ENCODE results near the gene CFAP410.

Gene CFAP410

DNA sequence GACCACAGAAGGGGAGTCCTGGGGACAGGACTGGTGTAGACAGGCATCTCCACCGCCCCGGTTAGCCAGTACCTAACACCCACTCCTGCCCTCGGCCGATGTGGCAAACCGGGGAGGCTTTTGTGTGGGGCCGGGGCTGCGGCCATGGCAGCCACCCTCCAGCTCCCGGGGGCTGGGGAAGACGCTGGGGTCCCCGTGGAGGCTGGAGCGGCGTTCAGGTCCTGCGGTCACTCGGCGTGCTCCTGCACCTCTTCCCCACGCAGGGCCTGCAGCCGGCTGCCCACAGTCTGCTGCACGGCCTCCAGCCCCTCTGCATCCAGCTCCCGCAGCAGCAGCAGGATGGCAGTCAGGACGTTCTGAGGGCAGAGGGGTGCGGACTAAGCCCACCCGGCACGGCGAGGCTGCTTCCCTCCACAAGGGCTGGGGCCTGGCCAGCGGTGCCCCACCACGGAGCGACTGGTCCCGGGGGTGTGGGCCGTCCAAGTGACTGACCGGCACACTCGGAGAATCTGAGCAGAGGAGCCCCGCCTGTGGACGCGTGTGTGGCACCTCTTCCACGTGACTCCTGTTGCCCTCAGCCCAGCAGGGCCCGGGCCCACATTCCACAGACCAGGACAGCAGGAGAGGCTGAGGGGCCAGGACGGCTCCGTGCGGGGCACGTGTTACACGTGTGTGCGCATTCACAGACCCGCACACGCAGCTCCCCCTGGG, 9.1 kb downstream of the CFAP410 start:
- DNase-seq = no peak

DNA sequence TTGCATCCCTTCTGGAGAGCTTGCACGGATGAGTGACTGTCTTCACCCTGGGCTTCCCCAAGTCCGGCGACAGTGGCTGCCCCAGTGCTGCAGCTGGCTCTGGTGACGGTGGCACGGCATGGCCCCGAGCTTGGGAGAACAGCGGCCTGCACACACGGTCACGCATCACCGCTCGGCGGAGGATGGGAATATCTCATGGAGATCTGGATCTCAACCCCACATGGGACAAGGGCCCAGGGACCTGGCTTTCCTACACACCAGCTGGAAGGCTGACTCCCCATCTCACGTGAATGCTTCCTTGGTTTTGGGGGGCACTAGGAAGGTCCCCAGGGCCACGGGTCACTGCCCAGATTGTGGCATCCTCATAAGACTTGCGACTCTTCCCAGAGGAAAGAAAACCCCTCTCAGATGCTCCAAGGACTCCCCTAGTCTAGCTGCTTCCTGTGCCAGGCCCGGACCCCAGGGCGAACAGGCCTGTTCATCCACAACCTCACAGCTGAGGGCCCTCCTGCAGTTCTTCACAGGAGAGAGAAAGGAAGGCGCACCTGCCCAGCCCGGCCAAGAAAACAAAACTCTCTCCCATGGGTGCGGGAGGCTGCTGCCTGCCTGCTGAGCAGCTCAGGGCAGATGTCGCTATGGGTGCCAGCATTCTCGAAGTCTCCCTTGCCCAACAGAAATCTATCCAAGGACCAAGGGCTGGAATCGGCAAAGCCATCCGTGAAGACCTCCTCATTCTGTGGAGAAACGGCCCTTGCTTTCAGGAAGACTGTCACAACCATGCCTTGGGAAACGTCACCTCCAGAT, 9.9 kb downstream of the CFAP410 start:
- DNase-seq = peak in 2 of 3 experiments; percentile 29 to 84

DNA sequence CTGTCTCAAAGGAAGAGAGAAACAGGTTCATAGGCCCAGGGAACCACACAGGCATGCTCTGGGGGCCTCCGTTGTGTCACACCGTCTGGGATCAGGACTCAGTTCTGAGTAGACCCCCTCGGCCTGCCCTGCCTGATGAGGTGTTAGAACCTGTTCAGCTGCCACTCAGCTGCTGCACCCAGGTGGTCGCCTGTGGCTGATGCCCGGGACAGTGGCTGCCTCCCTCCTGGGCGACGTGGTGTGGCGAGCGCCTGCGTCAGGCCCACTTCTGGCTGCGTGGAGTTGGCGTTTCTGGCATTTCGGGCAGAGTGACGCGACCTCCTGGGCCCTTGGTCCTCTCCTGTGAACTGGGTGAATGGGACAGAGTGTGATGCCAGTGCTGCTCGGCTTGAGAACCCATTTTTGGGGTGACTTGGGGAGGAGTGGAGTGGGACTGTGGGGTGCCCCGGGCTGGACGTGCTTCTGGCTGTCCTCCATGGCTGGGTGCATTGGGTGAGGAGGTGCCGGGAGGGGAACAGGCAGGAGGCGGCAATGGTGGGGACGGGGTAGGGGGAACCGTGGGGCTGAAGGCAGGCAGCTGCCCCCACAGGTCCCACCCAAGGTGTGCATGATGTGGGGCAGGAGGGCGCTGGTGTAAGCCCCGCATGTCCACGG, 10.8 kb downstream of the CFAP410 start:
- DNase-seq = no peak

DNA sequence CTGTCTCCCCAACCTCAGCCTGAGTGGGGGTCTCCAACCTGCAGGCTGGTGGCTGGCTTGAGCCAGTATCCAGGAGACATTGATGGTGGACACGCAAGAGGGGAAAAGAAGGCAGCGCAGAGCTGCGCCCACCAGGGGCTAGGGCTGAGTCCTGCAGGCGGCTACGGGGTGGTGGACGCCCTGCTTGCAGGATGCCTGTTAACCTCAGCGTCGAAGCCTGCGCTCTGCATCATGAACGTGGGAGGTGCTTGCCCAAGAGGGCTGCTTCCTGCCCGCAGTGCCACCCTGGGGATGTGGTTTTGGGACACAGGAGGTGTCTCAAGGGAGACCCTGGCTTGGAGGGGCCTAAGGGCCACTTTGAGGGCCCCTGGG, 11.6 kb downstream of the CFAP410 start:
- DNase-seq = no peak

DNA sequence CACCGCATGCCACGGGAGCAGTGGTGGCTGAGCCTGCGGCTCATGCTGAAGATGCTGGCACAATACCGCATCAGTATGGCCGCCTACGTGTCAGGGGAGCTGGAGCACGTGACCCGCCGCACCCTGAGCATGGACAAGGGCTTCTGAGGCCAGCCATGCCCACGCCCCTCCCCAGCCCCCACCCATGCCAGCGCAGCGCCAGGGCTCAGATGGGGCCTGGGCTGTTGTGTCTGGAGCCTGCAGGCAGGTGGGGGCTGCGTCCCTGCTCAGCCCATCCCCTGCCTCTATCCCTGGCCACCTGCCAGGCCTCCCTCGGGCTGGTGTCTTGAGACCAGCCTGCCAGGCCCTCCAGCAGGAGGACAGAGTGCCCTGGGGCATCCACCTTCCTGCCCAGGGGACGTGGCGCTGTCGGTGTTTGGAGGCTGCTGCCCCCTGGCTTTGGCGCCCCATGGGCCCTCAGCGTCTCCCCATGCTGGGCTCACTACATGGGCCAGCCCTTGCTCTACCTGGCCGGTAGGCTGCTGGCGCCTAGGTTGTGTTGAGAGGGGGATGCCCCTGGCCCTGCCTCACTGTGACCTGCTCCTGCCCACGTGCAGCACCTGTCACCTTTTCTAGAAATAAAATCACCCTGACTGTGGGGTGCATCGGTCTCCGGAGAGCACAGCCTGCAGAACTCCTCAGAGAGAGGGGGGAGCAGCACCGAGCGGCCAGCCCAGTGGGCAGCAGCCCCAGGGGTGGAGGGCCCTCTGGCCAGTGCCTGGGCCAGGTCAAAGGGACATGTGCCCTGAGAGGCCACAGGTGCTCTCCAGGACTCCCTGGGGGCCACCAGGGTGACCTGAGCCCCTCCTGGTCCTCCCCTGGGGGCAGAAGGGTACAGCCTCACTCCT, 12.2 kb downstream of the CFAP410 start:
- peak in 2 of 3 experiments; percentile 54 to 57 for DNase-seq

DNA sequence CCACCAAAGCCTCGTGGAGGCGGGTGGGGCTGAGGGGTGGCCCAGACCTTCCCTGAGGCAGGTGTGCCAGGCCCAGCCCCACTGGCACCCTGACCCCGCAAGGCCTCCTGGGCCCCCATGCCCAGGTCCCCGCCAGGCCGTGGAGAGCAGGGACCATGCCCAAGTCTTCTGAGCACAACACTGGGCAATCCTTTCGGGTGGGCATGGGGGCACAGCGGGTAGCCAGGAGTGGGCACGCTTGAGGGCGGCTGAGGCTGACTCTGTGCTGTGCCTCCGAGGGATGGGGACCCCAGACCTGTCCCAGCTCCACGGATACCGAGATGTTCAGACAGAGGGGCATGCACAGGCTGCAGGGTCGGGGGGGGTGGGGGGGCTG, 12.9 kb downstream of the CFAP410 start:
- DNase-seq = no peak

DNA sequence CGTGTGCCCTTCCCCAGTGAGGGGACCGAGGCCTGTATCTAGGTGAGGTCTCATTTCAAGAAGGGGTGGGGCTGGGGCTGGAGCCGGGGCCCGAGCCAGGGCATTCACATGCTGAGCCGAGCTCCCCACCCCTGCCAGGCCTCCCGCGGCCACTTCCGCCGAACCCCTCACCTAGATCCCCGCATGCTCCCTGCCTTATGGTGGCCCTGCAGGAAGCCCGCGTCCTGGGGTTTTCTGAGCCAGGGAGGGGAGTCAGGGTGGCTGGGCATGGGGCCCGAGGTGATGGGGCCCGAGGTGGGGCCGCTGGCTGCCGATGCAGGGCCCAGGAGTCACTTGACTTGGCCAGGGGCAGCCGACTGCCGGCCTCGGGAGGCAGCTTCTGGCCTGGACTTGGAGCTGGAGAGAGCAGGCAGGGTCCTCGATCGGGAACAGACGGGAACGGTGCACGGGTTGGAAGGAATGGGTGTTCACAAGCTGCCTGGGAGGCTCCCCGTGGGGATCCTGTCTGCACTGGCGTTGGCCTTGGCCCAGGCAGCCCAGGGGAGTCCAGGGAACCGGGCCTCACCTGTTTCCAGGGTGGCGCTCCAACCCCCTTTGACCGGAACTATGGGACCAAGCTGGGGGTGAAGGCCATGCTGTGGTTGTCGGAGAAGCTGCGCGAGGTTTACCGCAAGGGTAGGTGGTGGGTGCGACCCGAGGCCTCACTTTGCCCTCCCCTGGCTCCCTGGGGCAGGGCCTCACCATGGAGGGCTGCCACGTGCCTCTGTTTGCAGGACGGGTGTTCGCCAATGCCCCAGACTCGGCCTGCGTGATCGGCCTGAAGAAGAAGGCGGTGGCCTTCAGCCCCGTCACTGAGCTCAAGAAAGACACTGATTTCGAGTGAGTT, 13.6 kb downstream of the CFAP410 start:
- DNase-seq = no peak

DNA sequence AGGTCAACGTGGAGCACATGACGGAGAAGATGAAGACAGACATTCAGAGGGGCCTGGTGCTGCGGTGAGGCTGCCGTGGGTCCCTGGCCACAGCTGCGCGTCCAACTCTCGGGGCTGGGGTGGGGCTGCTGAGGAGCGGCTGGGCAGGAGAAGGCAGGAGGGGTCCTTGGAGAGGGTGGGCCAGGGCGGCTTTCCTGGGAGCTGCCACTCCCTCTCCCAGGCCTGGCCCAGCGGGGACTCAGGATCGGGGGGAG, 14.4 kb downstream of the CFAP410 start:
- DNase-seq = no peak

DNA sequence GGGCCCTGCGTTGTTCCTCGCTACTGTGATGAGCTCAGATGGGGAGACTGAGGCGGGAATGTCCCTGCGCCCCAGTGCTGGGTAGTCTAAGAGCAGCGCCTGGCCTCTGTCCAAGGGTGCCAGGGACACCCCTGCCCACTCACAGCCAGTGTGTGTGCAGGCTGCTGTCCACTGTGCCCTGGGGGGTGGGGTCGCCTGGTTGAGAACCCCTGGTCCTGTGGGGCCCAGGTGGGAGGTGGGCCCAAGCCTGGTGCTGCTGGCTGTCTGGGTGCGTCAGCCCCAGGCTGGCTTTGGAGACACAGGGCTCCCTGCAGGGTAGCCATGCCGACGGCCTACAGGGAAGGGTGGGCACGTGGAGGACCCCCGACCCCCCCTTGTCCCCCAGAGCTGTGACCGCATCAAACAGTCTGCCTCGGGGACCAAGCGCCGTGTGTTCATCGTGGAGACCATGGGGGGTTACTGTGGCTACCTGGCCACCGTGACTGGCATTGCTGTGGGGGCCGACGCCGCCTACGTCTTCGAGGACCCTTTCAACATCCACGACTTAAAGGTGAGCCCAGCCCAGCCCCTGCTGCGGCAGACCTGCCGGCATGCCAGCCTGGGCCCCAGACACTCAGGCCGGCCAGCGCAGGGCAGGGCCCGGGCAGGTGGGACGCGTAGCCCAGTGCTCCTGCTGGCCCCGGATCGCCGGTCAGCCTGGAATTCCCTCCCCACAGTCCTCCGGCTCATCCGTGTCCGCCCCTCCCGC, 14.9 kb downstream of the CFAP410 start:
- DNase-seq = no peak

DNA sequence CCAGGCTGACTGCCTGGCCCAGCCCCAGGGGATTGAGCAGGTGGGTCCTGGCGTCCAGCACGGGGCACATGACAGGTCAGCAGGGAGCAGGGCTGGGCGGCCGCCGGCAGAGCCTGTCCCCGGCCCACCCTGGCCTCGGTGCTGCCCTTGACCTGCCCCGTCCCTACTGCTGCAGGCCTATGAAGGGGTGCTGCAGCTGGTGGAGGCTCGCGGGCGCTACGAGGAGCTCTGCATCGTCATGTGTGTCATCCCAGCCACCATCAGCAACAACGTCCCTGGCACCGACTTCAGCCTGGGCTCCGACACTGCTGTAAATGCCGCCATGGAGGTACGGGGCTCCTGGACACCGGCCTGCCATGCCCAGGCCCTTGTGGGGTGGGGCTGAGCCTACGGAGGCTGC, 15.6 kb downstream of the CFAP410 start:
- no peak for DNase-seq

DNA sequence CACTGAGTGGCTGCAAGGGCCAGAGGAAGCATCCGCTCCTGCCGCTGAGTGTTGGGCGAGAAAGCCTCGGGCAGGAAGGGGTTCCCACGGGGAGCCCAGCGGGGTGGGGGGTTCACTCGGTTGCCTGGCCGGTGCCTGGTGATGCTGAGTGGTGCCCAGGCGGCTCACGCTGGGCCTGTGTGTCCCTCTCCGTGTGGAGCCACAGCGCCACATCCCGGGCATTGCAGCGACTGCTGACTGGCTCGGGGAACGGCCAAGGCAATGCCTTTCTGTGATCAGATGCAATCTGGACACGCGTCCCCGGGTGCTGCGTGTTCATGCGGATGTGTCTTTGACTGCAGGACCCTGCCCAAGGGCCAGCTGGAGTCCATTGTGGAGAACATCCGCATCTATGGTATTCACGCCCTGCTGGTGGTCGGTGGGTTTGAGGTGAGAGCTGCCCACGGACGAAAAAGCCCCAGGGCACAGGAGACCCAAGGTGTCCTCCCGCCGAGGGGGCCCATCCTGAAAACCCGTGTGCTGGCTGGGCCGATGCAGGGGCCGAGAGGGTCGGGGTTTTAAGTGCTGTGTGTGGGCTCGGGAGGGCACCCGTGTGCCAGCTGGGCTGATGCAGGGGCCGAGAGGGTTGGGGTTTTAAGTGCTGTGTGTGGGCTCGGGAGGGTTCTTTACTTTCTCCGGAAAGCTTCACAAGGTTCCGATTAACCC, 16.4 kb downstream of the CFAP410 start:
- DNase-seq = no peak

DNA sequence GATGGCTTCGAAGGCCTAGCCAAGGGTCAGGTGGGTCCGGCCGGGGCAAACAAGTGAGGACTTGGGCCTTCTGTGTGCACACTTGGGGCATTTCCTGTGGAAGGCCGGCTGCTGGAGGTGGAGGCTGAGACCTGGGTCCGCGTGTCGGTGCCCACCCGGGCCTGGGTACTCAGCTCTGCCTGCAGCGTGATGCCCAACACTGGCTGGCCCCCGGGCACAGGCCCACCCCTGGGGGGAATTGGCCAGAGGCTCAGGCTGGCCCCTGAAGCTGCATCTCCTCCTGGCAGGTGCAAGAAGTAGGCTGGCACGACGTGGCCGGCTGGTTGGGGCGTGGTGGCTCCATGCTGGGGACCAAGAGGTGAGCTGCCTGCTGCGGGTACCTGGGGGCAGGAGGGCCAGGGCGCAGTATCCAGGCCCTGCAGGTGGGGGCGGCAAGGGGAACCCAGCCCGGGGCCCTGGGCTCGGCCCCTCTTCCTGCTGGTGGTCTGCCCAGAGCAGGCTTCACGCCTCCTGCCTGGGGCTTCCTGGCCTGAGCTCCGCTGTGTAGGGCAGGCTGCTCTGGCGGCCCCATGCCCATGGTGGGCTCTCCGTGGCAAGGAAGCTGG, 17.2 kb downstream of the CFAP410 start:
- no peak for DNase-seq

DNA sequence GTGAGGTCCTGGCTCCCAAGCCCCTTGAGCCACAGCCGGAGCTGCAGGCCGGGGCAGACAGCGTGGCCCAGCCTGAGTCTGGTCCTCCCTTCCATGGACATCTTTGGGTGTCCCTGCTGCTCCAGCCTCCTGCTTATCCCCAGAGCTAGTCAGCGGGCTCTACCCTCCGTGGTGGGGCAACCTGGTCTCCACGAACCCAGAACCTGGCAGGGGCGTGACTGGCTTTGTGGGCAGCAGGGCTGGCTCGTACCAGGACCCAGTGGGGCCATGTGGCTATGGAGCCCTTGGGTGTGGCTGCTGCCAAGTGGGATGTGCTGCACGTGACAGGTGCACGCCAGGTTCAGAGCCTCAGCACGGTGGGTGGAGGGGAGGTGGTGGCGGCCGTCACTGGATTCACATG, 18.3 kb downstream of the CFAP410 start:
- no peak for DNase-seq

DNA sequence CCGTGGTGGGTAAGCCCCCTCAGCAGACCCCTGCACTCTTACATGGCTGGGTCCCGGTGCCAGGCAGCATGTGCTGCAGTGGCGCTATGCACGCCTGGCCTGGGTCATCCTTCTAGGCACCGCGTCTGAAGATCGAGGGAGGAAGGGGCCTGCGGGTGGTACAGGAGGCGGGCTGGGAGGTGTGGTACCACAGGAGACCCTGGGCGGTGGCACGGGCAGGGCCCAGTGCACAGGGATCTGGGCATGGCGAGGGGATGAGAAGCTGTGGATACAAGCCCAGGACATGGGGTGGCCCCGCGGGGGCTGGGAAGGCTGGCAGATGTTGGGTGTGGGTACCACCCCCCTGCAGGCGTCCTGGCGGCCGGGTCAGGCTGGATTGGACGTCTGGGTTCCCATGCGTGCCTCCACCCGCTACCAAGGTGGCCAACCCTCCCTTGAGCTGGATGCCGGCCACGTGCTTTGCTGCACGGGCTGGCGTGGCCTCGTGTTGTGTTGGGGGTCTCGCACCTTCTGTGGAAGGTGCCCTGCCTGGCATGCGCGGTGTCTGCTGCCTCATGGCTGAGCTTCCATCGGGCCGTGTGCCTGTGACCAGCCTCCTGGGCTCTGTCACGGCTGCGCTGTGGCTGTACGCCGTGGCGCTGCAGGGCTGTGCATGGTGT, 19.7 kb downstream of the CFAP410 start:
- DNase-seq = no peak

DNA sequence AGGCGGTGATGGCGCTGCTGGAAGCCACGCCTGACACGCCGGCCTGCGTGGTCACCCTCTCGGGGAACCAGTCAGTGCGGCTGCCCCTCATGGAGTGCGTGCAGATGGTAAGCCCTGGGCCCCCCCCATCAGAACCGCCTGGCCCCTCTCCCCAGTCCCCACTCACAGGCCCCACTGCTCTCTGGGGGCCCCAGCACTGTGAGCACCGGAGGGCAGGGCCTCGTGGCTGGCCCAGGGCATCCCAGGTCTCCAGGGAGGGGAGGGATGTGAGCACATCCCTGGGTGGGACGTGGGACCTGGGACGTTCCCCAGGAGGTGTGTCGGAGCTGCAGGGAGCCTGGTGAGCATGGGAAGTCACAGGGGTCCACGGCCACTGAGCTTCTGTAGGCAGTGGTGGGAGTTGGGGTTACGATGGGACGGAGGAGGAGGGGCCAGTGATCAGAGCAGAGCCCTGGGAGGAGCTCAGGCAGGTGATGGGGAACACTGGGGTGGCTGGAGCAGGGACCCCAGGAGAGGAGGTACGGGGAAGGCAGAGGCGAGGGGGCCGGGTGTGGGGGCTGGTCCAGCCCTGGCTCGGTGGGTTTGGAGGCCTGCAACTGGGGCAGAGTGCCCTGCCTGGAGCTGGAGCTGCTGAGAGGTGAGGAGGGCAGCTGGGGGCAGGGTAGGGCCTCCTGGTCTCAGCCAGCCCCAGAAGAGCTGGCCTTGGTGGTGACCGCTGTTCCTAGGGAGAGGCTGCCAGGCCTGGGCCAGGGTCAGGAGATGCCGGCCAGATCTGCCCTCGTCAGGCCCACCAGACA, 20.5 kb downstream of the CFAP410 start:
- no peak for DNase-seq

DNA sequence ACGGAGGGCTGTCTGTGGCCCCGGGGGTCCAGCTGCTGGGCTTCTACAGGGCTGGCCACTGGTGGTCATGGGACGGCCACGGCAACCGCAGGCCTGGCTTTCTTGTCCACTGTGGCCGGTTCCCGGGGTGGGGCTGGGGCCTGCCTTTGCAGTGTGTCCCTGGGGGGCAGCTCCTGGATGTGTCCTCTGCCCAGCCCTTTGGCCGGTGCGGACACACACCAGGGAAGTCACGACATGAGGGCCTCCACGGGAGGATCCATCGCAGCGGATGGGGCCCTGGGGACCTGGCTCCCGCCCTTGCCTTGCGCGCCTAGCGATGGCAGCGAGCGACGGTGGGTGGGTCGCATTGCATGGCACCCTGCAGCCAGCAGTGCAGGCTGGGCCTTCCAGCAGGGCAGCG, 21.3 kb downstream of the CFAP410 start:
- no peak for DNase-seq

DNA sequence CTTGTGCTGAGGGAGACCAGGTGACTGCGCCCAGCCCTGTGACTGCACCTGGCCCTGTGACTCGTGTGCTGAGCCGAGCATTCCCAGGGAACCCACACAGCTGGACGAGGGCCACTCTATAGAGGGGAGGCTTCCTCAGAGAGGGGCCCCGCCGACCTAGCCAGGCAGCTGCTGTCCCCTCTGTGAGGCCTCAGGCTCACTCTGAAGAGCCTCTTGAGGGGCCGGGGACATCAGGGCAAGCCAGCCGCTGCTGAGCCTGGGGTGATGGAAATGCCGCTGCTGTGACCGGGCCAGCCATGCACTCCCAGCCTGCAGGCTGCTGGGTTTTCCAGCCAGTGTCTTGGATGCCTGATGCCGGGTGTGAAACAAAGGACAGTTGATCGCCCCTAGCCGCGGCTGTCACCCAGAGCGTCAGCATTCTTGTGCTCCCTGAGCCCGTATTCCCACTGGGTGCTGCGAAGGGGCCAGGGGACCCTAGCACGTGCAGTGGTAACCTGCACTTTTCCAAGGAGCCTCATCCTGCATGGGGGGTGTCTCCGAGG, 21.9 kb downstream of the CFAP410 start:
- DNase-seq = no peak

DNA sequence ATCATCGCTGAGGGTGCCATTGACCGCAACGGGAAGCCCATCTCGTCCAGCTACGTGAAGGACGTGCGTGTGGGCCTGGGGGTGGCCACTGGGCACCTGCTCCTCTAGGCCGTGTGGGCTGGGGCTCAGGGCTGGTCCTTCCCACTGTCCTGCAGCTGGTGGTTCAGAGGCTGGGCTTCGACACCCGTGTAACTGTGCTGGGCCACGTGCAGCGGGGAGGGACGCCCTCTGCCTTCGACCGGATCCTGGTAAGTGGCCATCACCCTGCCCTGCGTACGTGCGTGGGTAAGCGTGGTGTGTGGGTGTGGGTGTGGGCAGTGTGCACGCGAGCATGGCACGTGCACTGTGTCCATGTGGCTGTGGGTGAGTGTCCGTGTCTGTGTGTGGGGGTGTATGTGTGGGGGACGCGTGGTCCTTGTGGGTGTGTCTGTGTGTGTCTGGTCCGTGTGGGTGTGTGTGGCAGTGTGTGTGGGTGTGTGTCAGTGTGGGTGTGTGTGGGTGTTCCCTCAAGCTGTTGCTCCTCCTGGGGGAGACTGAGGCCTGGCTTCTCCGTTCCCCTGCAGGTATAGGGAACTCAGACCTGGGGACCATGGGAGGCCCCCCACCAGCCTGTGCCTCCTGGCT, 22.8 kb downstream of the CFAP410 start:
- DNase-seq = no peak

Measured in NCI-H1417 (cell line).